GM18873 (cell line): ENCODE data around the gene COL27A1.

Experiments
- ATAC-seq: cut with Tn5 transposase; IDR thresholded peaks from one replicate; pipeline ENCODE4 v1.9.1; 2021; ENCODE audit warnings: mild to moderate bottlenecking, moderate library complexity, moderate number of reproducible peaks; ENCODE audit not compliant: unreplicated experiment, low FRiP score

Gene COL27A1

GRCh38 chr9:114165407-114166102 is 10.2 kb downstream of the COL27A1 start:
- no peak for ATAC-seq

GRCh38 chr9:114166103-114166470 is 10.8 kb downstream of the COL27A1 start:
- ATAC-seq: no peak

DNA sequence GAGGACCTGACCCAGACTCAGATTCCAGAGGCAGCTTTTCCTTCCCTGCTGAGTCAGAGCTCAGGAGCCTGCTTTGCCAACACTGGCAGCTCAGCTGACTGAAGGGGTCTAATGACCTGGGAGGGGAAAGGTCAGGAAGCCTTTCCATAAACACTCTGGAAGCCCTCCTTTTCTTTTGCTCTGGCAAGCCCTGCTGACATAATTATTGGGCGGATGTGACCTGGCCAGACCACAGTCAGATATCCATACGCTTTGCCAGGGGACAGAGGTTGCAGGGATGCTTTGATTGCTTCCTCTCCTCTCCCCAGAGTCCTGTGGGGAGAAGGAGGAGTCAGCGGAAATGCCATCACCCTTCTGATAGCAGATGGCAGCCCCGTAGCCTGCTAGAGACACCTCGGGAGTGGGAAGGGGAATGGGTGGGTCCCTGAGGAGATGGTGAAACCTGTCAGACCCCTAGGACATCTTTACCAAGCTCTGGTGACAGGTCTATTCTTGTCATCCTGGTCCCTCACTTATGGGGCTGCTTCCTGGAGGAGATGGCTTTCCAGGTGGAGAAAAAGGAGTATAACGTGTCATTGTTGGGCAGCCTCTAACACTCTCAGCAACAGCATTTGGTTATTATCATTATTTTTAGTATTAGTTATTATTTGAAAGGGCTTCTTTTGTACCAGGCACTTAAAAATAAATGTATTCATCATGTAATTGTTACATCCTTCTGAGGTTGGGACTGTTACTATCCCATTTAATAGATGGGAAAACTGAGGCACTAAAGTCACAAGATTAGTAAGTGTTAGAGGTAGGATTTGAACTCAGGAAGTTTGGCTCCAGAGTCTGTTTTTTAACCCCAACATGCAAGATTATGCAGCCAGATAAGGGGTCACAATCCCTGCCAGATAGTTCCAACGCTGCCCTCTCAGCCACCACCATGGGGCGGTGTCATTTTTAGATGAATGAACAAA is 11.6 kb downstream of the COL27A1 start:
- no peak for ATAC-seq

GRCh38 chr9:114167591-114168091 is 12.3 kb downstream of the COL27A1 start:
- no peak for ATAC-seq

DNA sequence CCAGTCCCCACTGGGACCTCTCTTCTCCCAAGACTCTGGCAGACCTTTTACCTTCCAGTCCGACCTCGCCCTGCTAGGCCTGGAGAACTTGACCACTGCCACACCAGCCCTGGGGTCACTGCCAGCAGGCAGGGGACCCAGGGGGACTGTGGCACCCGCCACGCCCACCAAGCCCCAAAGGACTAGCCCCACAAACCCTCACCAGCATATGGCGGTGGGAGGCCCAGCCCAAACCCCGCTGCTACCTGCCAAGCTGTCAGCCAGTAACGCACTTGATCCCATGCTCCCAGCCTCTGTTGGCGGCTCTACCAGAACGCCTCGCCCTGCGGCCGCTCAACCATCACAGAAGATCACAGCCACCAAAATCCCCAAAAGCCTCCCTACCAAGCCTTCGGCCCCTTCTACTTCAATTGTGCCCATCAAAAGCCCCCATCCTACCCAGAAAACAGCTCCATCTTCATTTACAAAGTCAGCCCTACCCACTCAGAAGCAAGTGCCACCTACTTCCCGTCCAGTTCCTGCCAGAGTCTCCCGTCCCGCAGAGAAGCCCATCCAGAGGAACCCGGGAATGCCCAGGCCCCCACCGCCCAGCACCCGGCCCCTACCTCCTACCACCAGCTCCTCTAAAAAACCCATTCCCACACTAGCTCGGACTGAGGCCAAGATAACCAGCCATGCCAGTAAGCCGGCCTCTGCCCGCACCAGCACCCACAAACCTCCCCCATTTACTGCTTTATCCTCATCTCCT is 13.1 kb downstream of the COL27A1 start:
- ATAC-seq: no peak

GRCh38 chr9:114169029-114169951 is 14.0 kb downstream of the COL27A1 start:
- ATAC-seq: no peak

DNA sequence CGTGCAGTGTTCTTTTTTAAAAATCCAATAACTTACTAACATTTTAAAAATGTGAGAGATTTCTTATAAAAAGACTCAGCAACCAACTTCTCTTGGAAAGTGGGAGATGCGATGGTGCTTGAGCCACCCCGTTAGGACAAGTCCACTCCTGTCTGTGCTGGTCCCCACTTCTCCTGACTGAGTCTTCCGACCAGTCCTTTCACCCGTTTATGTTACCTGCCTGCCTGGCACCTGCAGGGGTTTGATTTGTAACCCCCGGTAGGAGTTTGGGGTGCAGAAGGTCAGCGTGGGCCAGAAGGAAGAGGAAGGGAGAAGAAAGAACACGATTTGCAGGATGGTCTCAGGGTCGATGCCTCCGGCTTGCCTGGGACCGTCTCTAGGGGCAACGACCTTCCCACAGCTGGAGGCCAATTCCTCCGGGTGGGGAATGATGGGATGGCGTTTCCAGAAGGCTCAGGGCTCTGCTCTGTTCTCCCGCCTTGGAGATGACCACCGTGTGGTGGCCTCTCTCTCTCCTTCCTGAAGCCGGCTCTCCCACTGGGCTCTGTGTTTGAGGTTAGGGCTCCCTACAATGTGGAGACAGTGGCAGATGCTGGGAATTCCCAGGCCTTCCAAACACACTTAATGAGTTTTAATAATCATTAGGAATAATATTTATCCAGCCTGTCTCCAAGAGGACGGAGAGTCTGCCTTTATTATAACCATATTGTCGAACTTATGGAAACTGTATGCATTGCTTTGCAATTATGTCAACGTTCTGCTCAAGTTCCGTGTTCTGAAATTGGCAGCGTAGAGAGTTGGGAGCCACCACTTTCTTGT is 14.8 kb downstream of the COL27A1 start:
- no peak for ATAC-seq

DNA sequence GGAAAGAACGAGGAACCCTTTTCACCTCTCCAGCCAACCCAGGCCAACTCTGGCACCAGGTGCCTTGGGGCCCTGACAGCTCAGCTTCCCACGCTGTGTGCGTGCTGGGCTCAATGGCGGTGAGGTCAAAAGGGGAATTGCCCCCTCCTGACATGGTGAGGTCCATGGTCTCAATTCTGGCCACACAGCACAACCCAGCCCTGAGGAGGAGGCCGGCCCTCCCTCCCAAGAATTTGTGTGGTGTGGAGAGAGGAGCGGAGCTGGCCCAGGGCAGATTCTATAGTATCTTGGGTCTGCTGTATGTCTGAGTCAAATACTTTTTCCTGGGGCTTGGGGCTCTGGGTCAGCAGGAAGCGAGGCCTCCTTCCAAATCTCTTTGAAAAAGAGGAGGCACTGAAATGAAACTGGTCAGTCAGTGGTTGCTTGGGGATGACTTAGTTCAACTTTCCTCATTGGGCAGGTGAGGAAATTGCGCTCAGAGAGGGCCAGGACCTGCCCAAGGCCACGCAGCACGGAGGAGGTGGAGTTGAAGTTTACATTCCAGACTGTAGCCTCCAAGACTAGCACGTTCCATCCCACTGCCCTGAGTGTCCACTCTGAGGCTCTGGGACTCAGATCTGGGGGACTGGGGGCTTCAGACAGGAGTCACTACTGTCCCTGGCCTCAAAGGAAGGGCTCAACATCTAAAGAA is 15.6 kb downstream of the COL27A1 start:
- ATAC-seq: no peak

DNA sequence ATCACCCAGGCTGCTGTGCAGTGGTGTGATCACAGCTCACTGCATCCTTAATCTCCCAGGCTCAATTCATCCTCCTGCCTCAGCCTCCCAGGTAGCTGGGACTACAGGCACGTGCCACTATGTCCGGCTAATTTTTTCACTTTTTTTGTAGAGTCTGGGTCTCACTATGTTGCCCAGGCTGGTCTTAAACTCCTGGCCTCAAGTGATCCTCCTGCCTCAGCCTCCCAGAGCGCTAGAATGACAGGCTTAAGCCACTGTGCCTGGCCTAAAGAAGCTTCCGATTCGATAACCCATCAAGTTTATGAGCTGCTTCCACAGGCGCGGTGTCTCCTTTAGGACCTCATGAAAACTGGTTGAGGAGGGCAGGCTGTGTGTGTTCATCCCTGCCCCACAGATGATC is 16.2 kb downstream of the COL27A1 start:
- no peak for ATAC-seq

GRCh38 chr9:114172981-114173833 is 17.9 kb downstream of the COL27A1 start:
- ATAC-seq: no peak

- no peak for ATAC-seq
Observed at GRCh38 chr9:114174557-114174875, 19.2 kb downstream of the COL27A1 start.

GRCh38 chr9:114174876-114175771 is 19.8 kb downstream of the COL27A1 start:
- ATAC-seq: no peak

DNA sequence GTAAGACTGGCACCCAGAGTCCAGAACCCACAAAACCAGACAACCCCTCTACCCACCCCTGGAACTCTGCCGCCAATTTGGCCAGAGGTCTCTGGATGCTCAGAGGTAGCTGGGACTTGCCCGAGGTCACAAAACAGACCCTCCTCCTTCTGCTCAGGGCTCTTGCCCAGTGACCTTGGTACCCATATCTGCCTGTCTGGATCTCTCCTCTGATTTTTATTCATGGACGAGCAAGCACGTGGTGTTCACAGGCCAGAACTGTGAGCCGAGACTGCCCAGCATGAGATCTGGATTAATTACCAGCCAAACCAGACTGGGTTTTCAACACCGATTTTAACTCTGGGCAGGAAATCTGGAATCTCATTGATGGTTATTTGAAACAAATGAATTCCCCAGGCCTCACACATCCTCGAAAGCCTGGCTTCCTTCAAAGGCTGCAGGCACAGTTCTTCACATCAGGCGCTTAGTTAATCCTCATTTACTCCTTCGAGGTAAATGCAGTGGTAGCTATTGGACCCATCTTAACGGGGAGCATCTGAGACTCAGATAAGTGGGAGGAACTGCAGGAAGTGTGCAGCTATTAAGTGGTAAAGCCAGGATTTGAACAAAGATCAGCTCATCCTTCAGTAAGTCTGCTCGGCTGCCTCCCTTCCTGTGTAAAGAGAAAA is 21.4 kb downstream of the COL27A1 start:
- no peak for ATAC-seq

GRCh38 chr9:114177423-114178064 is 22.2 kb downstream of the COL27A1 start:
- ATAC-seq: no peak

DNA sequence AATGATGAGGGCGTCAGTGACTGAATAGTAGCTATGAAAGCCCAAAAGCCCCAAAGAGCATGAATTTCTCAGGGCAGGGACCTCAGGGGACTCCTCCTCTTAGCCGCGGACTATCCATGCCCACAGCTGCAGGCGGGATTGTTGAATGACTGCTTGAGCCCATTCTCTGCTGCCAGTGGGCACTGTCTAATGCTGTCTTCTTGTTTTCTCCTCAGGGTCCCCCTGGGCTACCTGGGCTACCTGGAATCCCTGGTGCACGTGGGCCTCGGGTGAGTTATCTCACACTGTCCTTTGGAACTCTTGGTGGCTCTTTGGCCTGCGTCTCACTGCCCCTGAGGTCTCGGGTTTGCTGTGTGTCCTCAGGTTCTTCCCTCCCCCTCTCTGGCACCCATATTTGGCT is 22.7 kb downstream of the COL27A1 start:
- ATAC-seq: no peak
